GM23338 (cell line): ENCODE measurements around the gene GNAI2. TPM values are rescaled to one million over a fixed set of nuclear protein-coding genes. Genes with fewer than 3 reads are reported as not detected.

Experiments used
- ATAC-seq: fragments of 200-7000 bp; cut with Tn5 transposase; 3 replicates; pipeline ENCODE4 v1.9.1; 2020
- DNase-seq: peaks from one replicate; pipeline ENCODE4 v3.0.0-alpha.2; 2015; ENCODE audit warnings: low spot score
- H2AFZ ChIP-seq: fragments of 200-600 bp; sonication (generic); 2 replicates; pipeline ENCODE4 v1.8.0; 2016; ENCODE audit warnings: antibody characterized with exemption, mild to moderate bottlenecking, moderate library complexity
- H3F3A ChIP-seq: fragments of 200-600 bp; sonication (generic); replicated peaks from 2 replicates; pipeline ENCODE4 v1.8.0; 2017; ENCODE audit warnings: antibody characterized with exemption, mixed run types, low read depth
- H3K27ac ChIP-seq: fragments of 200-600 bp; sonication (generic); 2 replicates; pipeline ENCODE4 v1.6.1; 2016; ENCODE audit warnings: low read depth
- H3K27me3 ChIP-seq: fragments of 200-600 bp; sonication (generic); 2 replicates; pipeline ENCODE4 v1.8.0; 2016; ENCODE audit warnings: mild to moderate bottlenecking, mixed run types, moderate library complexity; ENCODE audit not compliant: insufficient read depth
- H3K36me3 ChIP-seq: fragments of 200-600 bp; sonication (generic); 2 replicates; pipeline ENCODE4 v1.8.0; 2016; ENCODE audit warnings: mild to moderate bottlenecking; ENCODE audit not compliant: insufficient read depth
- H3K4me1 ChIP-seq: fragments of 200-600 bp; sonication (generic); 2 replicates; pipeline ENCODE4 v1.8.0; 2016; ENCODE audit warnings: mild to moderate bottlenecking, moderate library complexity; ENCODE audit not compliant: insufficient read depth
- H3K4me2 ChIP-seq: fragments of 200-600 bp; sonication (generic); 2 replicates; pipeline ENCODE4 v1.7.1; 2017; ENCODE audit warnings: mixed run types
- H3K4me3 ChIP-seq: fragments of 200-600 bp; sonication (generic); 2 replicates; pipeline ENCODE4 v1.6.1; 2016; ENCODE audit warnings: mixed run types
- H3K79me2 ChIP-seq: fragments of 200-600 bp; sonication (generic); replicated peaks from 2 replicates; pipeline ENCODE4 v1.8.0; 2017; ENCODE audit warnings: mild to moderate bottlenecking; ENCODE audit not compliant: insufficient read depth
- H3K9me2 ChIP-seq: fragments of 200-600 bp; sonication (generic); 2 replicates; pipeline ENCODE4 v1.8.0; 2017; ENCODE audit not compliant: insufficient read depth
- H4K20me1 ChIP-seq: fragments of 200-600 bp; sonication (generic); replicated peaks from 2 replicates; pipeline ENCODE4 v1.8.0; 2017; ENCODE audit warnings: mild to moderate bottlenecking; ENCODE audit not compliant: insufficient read depth
- H3K27ac Mint-ChIP-seq: 2 replicates; pipeline ENCODE4 v1.8.0; 2020; ENCODE audit warnings: inconsistent platforms, mild to moderate bottlenecking, moderate library complexity, mixed read lengths
- H3K27me3 Mint-ChIP-seq: 3 replicates; pipeline ENCODE4 v1.8.0; 2022; ENCODE audit warnings: low read depth, mild to moderate bottlenecking, moderate library complexity, mixed read lengths, inconsistent platforms; ENCODE audit not compliant: insufficient read depth, poor library complexity
- H3K36me3 Mint-ChIP-seq: 3 replicates; pipeline ENCODE4 v1.8.0; 2021; ENCODE audit warnings: low read depth, mild to moderate bottlenecking, inconsistent platforms, moderate library complexity, mixed read lengths
- H3K4me1 Mint-ChIP-seq: 3 replicates; pipeline ENCODE4 v1.8.0; 2020; ENCODE audit warnings: mild to moderate bottlenecking, inconsistent platforms, mixed read lengths
- H3K4me3 Mint-ChIP-seq: 3 replicates; pipeline ENCODE4 v1.8.0; 2021; ENCODE audit warnings: moderate library complexity, mild to moderate bottlenecking, inconsistent platforms, mixed read lengths
- H3K9me3 Mint-ChIP-seq: 3 replicates; pipeline ENCODE4 v1.8.0; 2020; ENCODE audit warnings: moderate library complexity, mild to moderate bottlenecking, inconsistent platforms, mixed read lengths
- CREB1 ChIP-seq: fragments of 250-450 bp; sonication (Bioruptor Pico); IDR thresholded peaks from 2 replicates; pipeline ENCODE4 v1.5.0; 2020; ENCODE audit warnings: low read depth, mild to moderate bottlenecking, moderate library complexity
- JUNB ChIP-seq: IDR thresholded peaks from one replicate; pipeline ENCODE4 v1.6.1; 2016; ENCODE audit warnings: antibody characterized with exemption; ENCODE audit not compliant: unreplicated experiment
- POLR2AphosphoS5 ChIP-seq: IDR thresholded peaks from 2 replicates; pipeline ENCODE4 v1.6.1; 2016; ENCODE audit warnings: antibody characterized with exemption, low read depth
- STAT1 ChIP-seq: IDR thresholded peaks from one replicate; pipeline ENCODE4 v1.6.1; 2016; ENCODE audit warnings: antibody characterized with exemption; ENCODE audit not compliant: unreplicated experiment
- ZNF462 ChIP-seq: fragments of 250-450 bp; sonication (Bioruptor Pico); IDR thresholded peaks from 2 replicates; pipeline ENCODE4 v1.5.0; 2020; ENCODE audit warnings: mild to moderate bottlenecking, moderate library complexity
- polyA plus RNA-seq: library from polyadenylated mRNA; unstranded; fragments of >200 nt; fragmentation: Nextera tagmentation; extraction: Ambion mirVana; gene quantifications from 2 replicates; pipeline ENCODE4 v1.2.1, GENCODE V29; 2016
- total RNA-seq: library from RNA; depleted of rRNA; stranded (reverse); fragments of >200 nt; shearing (Covaris generic); gene quantifications from 2 replicates; pipeline ENCODE4 v1.2.3, GENCODE V29; 2014
- TF ChIP-seq, protein P1 (sequence below), 2 experiments: fragments of 200-600 bp in 1 of 2; sonication (generic) in 1 of 2; conservative IDR thresholded peaks; 2 replicates each; pipeline versions ENCODE4 v1.5.1 to v1.6.1; 2016 to 2017; ENCODE audit warnings: antibody characterized with exemption in 2 of 2, low read depth in 2 of 2, mild to moderate bottlenecking in 2 of 2, moderate library complexity in 1 of 2

The GNAI2 gene
- total and polyA plus RNA-seq, 2 experiments from 2014 or later: 138 to 153 TPM

GRCh38 chr3:50194128-50194902 is 41.7 kb upstream of the GNAI2 start:
- Histone ChIP-seq H3K4me2 (peak overlapping the region; percentile 65; the same call in 1 of the 2 replicates), H3K36me3 (no peaks in the 10 kb centered on the region), H3K4me3 (peak overlapping the region; percentile 44; the same call in 1 of the 2 replicates), H3F3A (peaks cover 3% of the 10 kb centered on the region), H3K27me3 (peaks cover 12% of the 10 kb centered on the region; the same call in 1 of the 2 replicates), H3K27ac (no peak overlapping the region), H3K79me2 (no peaks in the 10 kb centered on the region), H2AFZ (peak overlapping the region; percentile 72), H3K9me2 (no peaks in the 10 kb centered on the region), H4K20me1 (no peaks in the 10 kb centered on the region), H3K4me1 (peaks cover 8% of the 10 kb centered on the region; the same call in 1 of the 2 replicates)
- ATAC-seq: peak; percentile 72
- peaks cover 17% of the 10 kb centered on the region for H3K27me3 Mint-ChIP-seq
- 0 out of 3 replicates have a peak overlapping the region, but pooled peaks have one; percentile 16 for H3K4me3 Mint-ChIP-seq
- DNase-seq: peak; percentile 82
- H3K27ac Mint-ChIP-seq: no peak overlapping the region
- no peaks in the 10 kb centered on the region for H3K36me3 Mint-ChIP-seq
- H3K9me3 Mint-ChIP-seq: no peaks in the 10 kb centered on the region
- peaks cover 8% of the 10 kb centered on the region for H3K4me1 Mint-ChIP-seq
- no peak for TF ChIP-seq STAT1
- TF ChIP-seq, protein P1, sequence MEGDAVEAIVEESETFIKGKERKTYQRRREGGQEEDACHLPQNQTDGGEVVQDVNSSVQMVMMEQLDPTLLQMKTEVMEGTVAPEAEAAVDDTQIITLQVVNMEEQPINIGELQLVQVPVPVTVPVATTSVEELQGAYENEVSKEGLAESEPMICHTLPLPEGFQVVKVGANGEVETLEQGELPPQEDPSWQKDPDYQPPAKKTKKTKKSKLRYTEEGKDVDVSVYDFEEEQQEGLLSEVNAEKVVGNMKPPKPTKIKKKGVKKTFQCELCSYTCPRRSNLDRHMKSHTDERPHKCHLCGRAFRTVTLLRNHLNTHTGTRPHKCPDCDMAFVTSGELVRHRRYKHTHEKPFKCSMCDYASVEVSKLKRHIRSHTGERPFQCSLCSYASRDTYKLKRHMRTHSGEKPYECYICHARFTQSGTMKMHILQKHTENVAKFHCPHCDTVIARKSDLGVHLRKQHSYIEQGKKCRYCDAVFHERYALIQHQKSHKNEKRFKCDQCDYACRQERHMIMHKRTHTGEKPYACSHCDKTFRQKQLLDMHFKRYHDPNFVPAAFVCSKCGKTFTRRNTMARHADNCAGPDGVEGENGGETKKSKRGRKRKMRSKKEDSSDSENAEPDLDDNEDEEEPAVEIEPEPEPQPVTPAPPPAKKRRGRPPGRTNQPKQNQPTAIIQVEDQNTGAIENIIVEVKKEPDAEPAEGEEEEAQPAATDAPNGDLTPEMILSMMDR (conservative IDR thresholded peaks at IDR 0.05; ENCODE audit: low read depth in 2 of 2): peak; percentile 82 to 98

GRCh38 chr3:50194903-50195500 is 41.0 kb upstream of the GNAI2 start:
- Histone ChIP-seq H3K9me2 (no peaks in the 10 kb centered on the region), H3F3A (no peaks in the 10 kb centered on the region), H3K36me3 (no peaks in the 10 kb centered on the region), H3K4me1 (peaks cover 8% of the 10 kb centered on the region; the same call in 1 of the 2 replicates), H3K27me3 (peaks cover 12% of the 10 kb centered on the region; the same call in 1 of the 2 replicates), H2AFZ (peak overlapping the region; percentile 72; the same call in 1 of the 2 replicates), H4K20me1 (no peaks in the 10 kb centered on the region), H3K27ac (no peak overlapping the region), H3K4me3 (peak overlapping the region; percentile 44; the same call in 1 of the 2 replicates), H3K4me2 (peak overlapping the region; percentile 71; the same call in 1 of the 2 replicates), H3K79me2 (no peaks in the 10 kb centered on the region)
- H3K27me3 Mint-ChIP-seq: peaks cover 15% of the 10 kb centered on the region
- ATAC-seq (peak; percentile 57), DNase-seq (peak; percentile 83)
- H3K4me3 Mint-ChIP-seq: 0 out of 3 replicates have a peak overlapping the region, but pooled peaks have one; percentile 16
- H3K36me3 Mint-ChIP-seq: no peaks in the 10 kb centered on the region
- no peak overlapping the region for H3K27ac Mint-ChIP-seq
- TF ChIP-seq STAT1: no peak
- no peak for TF ChIP-seq POLR2AphosphoS5
- 0 out of 2 replicates have a peak, but pooled peaks have one; percentile 36 for TF ChIP-seq CREB1 (CRISPR knock-in tag)
- no peak for TF ChIP-seq ZNF462 (CRISPR knock-in tag)
- TF ChIP-seq JUNB: no peak
- no peaks in the 10 kb centered on the region for H3K9me3 Mint-ChIP-seq
- peaks cover 6% of the 10 kb centered on the region for H3K4me1 Mint-ChIP-seq
